ENCODE measurements around the gene NYAP2. TPM values are rescaled to one million over a fixed set of nuclear protein-coding genes. Genes with fewer than 3 reads are reported as not detected.

Gene NYAP2
- total RNA-seq, 1 experiment from 2014 or later: not detected

DNA sequence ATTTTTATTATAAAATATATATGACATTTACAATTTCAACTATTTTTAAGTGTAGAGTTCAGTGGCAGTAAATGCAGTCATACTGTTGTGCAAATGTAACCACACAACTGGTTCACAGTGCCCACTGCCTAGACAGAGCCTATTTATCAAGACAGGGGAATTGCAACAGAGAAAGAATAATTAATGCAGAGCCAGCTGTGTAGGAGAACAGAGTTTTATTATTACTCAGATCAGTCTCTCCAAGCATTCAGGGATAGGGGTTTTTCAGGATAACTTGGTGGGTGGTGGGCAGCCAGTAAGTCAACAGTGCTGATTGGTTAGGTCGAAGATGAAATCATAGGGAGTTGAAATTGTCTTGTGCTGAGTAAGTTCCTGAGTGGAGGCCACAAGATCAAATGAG is 200.3 kb downstream of the NYAP2 start:
- ATAC-seq (no peak), DNase-seq (ENCODE audit: low read depth, low spot score) (no peak)
- TF ChIP-seq, protein P1, sequence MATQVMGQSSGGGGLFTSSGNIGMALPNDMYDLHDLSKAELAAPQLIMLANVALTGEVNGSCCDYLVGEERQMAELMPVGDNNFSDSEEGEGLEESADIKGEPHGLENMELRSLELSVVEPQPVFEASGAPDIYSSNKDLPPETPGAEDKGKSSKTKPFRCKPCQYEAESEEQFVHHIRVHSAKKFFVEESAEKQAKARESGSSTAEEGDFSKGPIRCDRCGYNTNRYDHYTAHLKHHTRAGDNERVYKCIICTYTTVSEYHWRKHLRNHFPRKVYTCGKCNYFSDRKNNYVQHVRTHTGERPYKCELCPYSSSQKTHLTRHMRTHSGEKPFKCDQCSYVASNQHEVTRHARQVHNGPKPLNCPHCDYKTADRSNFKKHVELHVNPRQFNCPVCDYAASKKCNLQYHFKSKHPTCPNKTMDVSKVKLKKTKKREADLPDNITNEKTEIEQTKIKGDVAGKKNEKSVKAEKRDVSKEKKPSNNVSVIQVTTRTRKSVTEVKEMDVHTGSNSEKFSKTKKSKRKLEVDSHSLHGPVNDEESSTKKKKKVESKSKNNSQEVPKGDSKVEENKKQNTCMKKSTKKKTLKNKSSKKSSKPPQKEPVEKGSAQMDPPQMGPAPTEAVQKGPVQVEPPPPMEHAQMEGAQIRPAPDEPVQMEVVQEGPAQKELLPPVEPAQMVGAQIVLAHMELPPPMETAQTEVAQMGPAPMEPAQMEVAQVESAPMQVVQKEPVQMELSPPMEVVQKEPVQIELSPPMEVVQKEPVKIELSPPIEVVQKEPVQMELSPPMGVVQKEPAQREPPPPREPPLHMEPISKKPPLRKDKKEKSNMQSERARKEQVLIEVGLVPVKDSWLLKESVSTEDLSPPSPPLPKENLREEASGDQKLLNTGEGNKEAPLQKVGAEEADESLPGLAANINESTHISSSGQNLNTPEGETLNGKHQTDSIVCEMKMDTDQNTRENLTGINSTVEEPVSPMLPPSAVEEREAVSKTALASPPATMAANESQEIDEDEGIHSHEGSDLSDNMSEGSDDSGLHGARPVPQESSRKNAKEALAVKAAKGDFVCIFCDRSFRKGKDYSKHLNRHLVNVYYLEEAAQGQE (IDR thresholded peaks at IDR 0.05; ENCODE audit: low read depth): no peak
- TF ChIP-seq SRF (IDR thresholded peaks at IDR 0.05; ENCODE audit: low read depth): no peak
- TF ChIP-seq, protein P2, sequence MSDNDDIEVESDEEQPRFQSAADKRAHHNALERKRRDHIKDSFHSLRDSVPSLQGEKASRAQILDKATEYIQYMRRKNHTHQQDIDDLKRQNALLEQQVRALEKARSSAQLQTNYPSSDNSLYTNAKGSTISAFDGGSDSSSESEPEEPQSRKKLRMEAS (IDR thresholded peaks at IDR 0.05): no peak
- TF ChIP-seq CBX3 (IDR thresholded peaks at IDR 0.05; ENCODE audit: low read depth): no peak
- TF ChIP-seq CEBPB (IDR thresholded peaks at IDR 0.05; ENCODE audit: low read depth): no peak
- TF ChIP-seq RAD21 (IDR thresholded peaks at IDR 0.05; ENCODE audit: low read depth): no peak
- no peak for TF ChIP-seq JUND (IDR thresholded peaks at IDR 0.05)
- no peak for TF ChIP-seq EZH2 (IDR thresholded peaks at IDR 0.05)
- TF ChIP-seq ZNF274 (IDR thresholded peaks at IDR 0.05; ENCODE audit: low read depth, low read length): no peak
- no peak for TF ChIP-seq TCF7L2 (IDR thresholded peaks at IDR 0.05; ENCODE audit: borderline replicate concordance, extremely low read depth, insufficient read depth, insufficient read length)
- TF ChIP-seq FOSL1 (IDR thresholded peaks at IDR 0.05; ENCODE audit: low read depth): no peak
- TF ChIP-seq, protein P3, sequence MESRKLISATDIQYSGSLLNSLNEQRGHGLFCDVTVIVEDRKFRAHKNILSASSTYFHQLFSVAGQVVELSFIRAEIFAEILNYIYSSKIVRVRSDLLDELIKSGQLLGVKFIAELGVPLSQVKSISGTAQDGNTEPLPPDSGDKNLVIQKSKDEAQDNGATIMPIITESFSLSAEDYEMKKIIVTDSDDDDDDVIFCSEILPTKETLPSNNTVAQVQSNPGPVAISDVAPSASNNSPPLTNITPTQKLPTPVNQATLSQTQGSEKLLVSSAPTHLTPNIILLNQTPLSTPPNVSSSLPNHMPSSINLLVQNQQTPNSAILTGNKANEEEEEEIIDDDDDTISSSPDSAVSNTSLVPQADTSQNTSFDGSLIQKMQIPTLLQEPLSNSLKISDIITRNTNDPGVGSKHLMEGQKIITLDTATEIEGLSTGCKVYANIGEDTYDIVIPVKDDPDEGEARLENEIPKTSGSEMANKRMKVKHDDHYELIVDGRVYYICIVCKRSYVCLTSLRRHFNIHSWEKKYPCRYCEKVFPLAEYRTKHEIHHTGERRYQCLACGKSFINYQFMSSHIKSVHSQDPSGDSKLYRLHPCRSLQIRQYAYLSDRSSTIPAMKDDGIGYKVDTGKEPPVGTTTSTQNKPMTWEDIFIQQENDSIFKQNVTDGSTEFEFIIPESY (IDR thresholded peaks at IDR 0.05; ENCODE audit: extremely low read depth, insufficient replicate concordance, low read length): no peak
- H3K4me3 ChIP-seq (replicated peaks in 1 of 2; ENCODE audit: low read depth in 1 of 2, low read length in 2 of 2): no peak overlapping the region
- no peak overlapping the region for H3K27ac ChIP-seq (ENCODE audit: low read depth, low read length)
- H3K4me2 ChIP-seq (ENCODE audit: low read length): no peak overlapping the region
- H3K27me3 ChIP-seq (ENCODE audit: insufficient read depth, low read length): no peaks in the 10 kb centered on the region
- ChIA-PET CTCF (no interaction called here), RAD21 (ENCODE audit: low non-redundant PET in 1 of 2, low total read pairs in 2 of 2, uncharacterized antibody in 2 of 2, unreplicated experiment in 2 of 2) (no interaction called here), POLR2A (no interaction called here)
- H3K36me3 ChIP-seq (ENCODE audit: control insufficient read depth in 1 of 2, insufficient read depth in 2 of 2, low read length in 2 of 2): no peaks in the 10 kb centered on the region
- BruUV-seq (replicated peaks): no TSS peak
- H2AFZ ChIP-seq (ENCODE audit: low read depth, low read length, poor library complexity, severe bottlenecking): no peak overlapping the region
- H3K9ac ChIP-seq (ENCODE audit: low read length): no peak overlapping the region
- no peaks in the 10 kb centered on the region for H3K9me3 ChIP-seq (ENCODE audit: control insufficient read depth in 1 of 2, insufficient read depth in 1 of 2, low read depth in 1 of 2, low read length in 2 of 2)
- H3K79me2 ChIP-seq (ENCODE audit: insufficient read depth, low read length): no peaks in the 10 kb centered on the region
- H3K4me1 ChIP-seq (ENCODE audit: control insufficient read depth in 1 of 2, insufficient read depth in 2 of 2, low read length in 2 of 2): no peaks in the 10 kb centered on the region
- H3K9me2 ChIP-seq (ENCODE audit: insufficient read depth): no peaks in the 10 kb centered on the region
- no peaks in the 10 kb centered on the region for H4K20me1 ChIP-seq (ENCODE audit: insufficient read depth)
- intact Hi-C loops (cut with micrococcal nuclease): no loop called here

Data from HCT116 (cell line).